Activated gamma-delta T cell treated with anti-CD3 and anti-CD28 coated beads, Interleukin-2, amount 50 U/mL, for 16 hours (primary cell): ENCODE results near the gene BST2.

Experiments used
- DNase-seq: peaks from one replicate; pipeline ENCODE4 v3.0.0-alpha.2; 2020; ENCODE audit warnings: low read depth

Gene BST2

DNA sequence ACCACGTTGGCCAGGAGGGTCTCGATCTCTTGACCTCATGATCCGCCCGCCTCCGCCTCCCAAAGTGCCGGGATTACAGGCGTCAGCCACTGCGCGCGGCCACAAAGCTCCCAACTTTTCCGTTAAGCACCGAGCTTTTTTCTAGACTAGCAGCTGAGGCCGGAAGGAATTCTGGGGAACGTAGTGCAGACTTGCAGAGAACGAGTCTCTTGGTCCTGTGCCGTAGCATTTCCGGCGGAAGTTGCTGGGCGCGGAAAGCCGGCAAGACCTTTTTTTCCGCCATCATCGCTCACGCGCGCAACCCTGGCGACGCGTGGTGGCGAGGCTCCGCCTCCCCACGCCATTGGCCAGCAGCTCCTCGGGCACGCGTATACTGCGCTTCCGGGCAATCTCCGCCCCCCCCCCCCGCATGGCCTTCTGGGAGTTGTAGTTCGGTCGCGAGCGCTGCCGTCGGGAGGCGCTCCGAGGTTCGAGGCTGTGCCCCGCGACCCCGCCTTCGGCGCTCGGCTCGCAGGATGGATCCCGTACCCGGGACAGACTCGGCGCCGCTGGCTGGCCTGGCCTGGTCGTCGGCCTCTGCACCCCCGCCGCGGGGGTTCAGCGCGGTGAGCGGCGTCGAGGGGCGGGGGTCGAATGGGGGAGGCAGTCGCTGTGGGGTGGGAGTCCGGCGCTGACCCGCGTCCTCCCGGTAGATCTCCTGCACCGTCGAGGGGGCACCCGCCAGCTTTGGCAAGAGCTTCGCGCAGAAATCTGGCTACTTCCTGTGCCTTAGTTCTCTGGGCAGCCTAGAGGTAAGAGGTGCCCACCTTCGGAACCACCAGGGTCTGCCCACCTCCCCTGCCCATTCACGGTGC, 14.4 kb upstream of the BST2 start, which contains the start of gene MVB12A:
MVB12A (plus strand) TSS at position 427 of the 854 bp plus-strand sequence; CDS start at position 516, 89 bp downstream.
- DNase-seq: peak; percentile 91

DNA sequence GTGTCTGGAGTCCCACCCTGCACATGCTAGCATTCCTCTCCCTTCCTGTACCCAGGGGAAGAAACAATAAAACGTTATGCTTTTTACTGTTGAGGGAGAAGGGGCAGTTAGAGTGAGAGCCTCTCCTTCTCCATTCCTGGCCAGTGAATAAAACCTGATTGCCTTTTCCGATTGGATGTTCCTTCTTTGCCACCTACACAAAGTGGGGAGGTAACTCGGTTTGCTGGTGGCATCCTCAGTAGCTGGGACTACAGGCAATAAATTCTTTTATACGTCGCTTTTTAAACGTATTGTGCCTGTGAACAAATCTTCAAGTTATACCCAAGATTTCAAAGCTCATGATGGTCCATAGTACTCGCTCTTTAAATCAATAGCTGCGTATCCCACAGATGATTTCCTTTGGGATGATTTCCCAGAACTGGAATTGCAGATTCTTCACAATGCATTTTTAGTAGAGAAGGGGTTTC, 13.8 kb upstream of the BST2 start:
- no peak for DNase-seq

DNA sequence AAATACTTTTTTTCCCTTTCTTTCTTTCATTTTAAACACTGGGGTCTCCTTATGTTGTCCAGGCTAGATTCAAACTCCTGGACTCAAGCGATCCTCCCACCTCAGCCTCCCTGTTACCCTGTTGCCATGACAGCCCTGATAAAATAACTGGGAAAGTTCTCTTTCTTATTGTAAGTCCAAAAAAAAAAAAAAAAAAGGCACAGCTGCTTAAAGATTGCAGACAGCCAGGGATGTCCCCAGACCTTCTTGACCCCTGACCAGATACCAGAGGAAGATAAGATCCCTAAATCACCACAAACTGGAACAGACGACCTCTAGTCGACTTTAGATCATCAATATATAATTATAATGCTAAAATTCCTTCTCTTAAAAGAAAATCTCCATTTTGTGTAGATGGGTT, 13.3 kb upstream of the BST2 start:
- no peak for DNase-seq

DNA sequence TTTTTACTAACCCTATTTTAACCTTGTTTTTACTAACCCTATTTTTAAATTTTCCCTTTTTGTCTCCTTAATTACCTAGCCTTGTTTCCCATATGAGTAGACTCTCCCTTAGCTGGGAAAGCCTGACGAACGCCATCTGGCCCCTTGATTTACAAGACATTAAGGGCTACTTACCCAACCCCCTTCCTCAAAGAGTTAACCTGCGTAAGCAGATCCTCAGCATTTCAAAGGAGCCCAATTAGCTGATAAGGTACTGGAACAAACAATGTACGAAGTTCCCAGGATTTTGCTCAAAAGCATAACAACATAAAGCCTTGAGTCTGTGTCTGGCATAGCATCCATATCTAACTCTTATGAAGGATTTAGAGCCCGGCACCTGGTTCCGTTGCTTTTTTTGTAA, 9.7 kb upstream of the BST2 start:
- DNase-seq: no peak

DNA sequence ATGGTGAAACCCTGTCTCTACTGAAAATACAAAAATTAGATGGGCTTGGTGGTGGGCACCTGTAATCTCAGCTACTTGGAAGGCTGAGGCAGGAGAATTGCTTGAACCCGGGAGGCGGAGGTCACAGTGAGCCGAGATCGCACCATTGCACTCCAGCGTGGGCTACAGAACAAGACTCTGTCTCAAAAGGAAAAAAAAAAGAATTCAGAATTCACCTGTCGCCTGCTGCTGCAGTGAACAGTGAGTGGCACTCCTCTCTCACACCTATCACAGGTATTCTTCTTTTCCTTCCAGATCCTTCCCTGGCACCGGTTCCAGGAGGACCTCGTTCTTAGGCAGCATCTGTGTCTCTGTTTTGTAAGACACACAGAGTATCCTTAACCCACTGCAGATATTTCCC, 8.7 kb upstream of the BST2 start:
- no peak for DNase-seq

DNA sequence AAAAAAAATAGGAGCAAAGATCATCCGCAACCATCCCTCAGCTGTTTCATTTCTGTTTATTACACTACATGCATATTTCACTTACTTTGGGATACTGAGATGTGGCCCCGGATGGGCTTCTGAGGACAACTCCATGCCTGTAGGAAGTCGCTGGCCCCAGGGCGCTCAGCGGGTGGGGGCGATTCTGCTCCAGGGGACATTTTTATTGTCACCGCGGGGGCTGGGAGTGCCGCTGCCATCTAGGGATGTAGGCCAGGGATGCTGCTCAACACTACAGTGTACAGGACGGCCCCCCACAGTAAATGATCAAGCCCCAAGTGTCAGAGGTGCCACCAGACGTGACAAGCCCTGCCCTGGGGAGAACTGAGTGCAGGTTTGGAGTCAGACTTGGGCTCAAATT, 6.4 kb upstream of the BST2 start:
- no peak for DNase-seq

DNA sequence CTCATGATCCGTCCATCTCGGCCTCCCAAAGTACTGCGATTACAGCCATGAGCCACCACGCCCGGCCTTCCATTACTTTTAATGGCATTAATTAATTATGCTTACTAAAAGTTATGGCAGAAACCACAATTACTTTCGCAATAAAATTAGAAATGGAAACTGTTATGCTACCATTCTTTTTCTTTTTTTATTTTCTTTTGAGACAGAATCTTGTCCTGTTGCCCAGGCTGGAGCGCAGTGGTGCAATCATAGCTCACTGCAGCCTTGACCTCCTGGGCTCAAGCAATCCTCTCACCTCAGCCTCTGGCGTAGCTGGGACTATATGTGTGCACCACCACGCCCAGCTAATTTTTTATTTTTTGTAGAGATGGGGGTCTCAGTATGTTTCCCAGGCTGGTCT, 4.6 kb upstream of the BST2 start:
- no peak for DNase-seq

DNA sequence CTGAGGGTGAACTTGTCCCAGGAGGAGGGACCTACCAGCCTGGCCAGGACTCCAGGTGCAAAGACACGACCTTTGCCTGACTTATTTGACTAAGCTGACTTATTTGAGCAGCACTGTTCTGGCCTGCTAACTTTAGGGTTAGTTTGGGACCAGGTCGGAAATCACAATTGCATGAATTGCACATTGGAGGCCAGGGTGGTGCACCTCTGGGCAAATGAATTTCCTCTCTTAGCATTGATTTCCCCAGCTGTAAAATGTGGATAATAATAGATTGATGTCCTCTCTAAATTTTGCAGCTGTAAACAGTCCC, 1.4 kb upstream of the BST2 start:
- DNase-seq: no peak

DNA sequence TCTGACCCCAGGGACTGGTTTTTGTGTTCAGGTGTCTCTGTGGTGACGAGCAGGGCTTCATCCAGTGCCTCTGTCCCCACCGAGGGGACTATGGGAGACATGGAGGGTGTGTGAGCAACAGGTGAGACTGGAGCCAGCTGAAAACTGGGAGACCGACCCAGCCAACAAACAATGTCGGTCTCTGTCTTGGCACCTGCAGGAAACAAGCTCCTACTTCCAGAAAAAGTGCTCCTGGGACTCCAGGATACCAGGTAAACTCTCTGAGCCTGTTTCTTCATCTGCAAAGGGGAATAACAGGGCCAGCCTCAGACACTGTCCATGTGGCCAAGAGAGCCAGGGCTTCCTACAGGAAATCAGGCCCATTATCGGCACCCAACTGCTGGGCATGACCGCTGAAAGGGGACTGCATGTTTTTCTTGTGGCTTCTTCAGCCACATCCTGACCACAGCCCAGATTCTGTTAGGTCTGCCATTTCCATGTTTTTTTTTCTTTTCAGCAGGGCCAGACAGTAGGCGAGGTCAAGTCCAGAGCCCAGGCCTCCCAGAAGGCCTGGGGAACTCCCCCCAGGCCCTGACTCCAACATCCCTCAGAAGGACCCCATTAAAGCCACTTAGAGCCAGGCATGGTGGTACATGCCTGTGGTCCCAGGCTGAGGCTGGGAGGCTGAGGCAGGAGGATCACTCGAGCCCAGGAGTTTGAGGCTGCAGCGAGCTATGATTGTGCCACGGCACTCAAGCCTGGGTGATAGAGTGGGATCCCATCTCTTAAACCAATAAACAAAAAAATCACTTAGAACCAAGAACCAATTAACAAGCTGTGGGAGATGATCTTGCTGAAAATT, 836 bp upstream of the BST2 start:
- DNase-seq: no peak

DNA sequence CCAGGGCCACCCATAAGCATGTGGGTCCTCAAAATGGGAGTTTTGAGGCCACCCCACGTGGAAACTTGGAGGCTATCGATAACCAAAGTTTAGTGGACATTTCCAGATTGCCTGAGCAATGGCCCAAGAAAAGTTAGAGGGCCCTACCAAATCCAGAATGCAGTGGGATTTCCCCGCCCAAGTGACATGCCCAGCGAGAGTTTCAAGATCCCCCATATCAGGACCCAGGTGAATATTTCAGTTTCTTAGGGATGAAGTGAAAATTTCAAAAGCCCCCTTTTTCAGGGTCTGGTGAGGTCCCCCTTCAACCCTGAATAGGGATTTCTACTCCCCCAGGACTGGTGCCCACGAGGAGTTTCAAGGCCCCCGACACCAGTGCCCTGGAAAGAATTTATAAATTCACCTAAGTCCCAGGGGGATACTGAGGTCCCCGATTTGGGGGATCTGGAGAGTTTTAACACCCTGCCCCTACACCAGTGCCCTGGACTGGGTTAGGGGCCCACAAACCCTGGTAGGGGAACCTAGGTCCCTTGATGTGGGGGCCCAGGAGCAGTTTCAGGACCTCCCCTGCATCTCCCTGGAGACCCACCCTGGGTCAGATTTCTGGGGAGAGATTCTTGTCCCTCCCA, 695 bp downstream of the BST2 start:
- DNase-seq: no peak

DNA sequence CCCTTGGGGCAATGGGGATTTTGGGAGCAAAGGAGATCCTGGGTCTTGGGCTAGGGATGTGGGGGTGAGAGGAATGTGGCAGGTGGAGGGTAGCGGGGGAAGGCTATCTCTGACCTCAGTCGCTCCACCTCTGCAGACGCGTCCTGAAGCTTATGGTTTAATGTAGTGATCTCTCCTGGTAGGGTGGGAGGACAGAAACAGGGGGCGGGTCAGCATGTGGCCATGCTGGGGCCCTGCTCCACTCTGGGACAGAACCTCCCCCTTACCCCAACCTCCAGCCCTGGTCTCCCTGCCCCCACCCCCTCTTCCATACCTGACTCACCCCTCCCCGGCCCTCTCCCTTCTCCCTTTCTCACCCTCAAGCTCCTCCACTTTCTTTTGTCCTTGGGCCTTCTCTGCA, 1.4 kb downstream of the BST2 start:
- DNase-seq: no peak

DNA sequence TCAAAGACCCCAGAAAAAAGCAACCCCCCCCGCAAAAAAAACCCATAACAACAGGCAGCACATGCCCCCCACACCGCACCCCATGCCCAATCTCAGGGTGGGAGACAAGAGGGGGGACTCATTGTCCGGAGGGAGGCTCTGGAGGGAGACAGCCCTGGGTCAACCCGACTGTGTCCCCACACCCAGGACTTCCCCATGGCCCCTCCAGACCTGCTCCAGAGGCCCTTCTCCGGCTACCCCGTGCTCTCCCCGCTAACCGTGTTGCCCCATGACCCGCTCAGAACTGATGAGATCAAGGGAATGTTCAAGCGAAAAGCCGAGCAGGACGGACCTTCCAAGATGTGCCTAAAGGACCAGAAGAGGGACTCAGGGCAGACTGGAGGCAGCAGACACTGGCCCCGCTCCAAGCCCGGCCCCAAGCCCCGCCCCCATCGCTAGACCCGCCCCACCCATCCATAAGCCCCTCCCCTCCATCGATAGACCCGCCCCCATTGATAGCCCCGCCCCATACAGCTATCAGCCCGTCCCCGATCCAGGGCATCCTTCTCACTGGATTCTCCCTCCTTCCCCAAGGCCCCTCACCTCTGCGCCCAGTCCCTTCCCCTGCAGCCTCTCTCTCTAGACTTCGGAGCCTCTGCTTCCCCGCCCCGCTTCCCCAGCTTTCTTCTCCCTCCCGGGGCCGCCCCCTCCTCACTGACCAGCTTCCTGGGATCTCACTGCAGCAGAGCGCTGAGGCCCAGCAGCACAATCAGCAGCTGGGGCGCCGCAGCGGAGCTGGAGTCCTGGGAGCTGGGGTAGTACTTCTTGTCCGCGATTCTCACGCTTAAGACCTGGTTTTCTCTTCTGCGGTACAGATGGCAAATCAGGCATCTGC, 2.2 kb downstream of the BST2 start:
- DNase-seq: no peak

DNA sequence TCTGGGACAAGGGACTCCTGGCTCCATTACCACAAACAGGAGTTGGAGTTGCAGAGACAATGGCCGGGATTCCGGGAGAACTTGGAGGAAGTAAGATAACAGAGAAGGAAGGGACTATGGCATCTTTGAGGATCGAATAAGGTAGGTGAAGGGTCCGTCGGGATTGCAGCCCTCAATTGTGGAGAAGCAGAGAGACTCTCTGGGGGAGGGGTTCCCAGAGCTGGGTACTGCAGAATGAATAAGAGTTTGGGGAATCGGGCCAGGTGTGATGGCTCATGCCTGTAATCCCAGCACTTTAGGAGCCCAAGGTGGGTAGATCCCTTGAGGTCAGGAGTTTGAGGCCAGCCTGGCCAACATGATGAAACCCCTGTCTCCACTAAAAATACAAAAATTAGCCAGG, 3.8 kb downstream of the BST2 start:
- DNase-seq: no peak

DNA sequence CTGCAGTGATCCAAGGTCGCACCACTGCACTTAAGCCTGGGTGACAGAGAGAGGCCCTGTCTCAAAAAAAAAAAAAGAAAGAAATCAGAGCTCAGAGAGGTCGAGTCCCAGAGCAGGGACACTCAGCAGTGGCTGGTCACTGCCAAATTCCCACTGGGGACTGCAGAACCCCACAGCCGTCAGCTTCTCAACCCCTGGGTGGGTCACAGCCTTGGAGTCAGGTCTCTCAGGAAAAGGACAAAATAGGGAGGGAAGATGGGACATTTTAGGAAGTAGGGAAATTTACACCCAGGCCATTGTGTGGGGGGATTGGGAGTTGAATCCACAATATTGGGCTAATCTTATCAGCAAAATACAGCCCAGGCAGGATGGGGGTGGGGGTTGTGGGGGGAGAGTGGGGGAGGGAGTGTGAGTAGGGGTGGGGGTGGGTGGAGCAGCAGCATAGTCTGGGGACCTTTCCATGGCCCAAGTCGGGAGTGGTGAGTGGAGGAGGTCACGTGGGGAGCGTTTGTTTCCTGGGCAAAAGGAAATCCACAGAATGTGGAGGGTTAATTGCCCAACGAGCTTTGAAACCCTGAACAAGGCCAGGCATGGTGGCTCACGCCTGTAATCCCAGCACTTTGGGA, 6.4 kb downstream of the BST2 start:
- no peak for DNase-seq

DNA sequence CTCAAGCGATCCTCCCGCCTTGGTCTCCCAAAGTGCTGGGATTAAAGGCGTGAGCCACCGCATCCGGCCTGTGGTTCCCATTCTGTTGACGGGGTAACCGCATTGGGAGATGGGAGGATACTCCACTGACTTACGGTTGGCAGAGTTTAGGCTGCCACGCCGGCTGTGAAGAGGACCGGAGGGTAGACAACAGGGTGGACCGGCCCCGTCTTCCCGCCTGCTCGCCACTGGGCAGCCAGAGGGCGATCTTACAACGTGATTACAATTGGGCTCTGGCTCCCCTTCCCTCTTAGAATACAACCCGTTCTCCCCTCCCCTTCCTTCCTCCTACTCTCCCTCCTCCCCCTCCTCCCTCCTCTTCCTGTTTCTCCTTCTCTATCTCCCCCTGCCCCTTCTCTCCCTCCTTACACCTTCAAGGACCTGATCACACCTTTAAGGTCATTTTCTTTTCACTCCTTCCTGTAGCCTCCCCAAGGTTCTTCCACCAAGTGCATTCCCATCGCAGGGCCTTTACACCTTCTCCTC, 10.5 kb downstream of the BST2 start:
- no peak for DNase-seq

DNA sequence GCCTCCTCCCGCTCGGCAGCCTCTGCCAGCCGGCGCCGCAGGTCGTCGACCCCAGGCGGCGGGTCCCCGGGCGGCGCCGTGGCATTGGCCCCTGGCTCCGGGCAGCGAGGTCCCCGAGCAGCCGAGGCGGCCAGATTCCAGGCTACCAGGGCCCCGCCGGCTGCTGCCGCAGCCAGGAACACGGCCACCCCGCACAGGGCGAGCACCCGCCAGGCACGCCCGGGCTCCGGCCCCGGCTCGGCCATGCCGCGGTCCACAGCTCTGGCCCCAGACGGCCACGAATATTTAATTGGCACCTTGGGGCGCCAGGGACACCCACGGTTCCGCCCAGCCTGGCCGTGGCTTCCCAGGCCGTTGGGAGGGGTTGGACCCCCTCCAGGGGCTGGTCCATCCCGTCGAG, 11.5 kb downstream of the BST2 start, which contains the start of gene CCDC194:
CCDC194 (minus strand) TSS at position 283 of the 400 bp plus-strand sequence; CDS start at position 245, 38 bp downstream.
- DNase-seq: no peak

DNA sequence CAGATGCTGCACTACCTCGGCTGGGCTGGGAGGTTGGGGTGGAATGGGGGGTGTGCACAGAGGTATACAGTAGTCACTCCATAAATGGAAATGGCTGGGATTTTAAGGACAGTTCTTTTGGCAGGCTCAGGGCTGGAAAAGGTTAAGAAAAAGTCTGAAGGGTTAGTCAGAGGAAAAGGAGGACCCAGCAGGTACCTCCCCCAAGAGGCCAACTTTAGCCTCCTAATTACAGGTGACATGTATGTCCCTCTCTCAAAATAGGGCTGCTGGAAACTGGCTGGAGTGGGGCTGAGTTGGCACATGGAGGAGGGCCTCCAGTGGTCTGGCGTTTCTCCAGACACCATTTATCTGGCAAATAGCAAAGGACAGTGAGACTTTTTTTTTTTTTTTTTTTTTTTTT, 12.4 kb downstream of the BST2 start:
- no peak for DNase-seq

DNA sequence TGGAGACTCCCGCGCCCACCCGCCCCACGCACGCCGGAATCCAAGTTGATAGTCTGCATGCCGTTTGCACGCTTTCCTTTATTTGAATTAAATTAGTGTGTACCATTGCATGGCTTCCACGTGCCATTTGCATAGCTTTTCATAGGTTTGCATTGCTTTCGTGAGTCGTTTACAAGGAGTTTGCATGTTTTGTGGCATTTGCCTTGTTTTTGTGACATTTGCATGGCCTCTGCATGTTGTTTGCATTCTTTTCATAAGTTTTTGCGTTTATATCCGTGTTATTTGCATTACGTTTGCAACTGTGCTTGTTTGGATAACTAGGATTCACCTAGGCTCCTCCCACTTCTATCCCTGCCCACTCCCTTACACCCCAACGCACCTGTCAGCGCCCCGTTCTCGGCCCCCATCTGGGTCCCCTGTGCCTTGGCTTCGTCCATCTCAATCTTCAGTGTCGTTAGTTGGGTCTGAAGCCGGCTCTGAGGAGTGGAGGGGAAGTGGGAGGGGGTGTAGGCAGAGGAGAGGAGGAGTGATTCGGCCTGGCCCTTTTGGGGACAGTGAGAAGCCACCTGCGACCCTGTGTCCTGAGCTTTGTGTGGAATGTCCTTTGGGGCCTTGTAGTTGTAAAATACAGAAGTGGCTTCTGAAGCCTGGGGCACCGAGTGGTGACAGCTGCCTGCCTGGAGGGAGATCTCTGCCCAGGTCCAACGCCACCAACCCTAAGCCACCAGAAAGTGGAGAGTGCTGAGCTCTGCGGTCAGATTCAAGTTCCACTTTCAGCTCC, 13.9 kb downstream of the BST2 start:
- no peak for DNase-seq

DNA sequence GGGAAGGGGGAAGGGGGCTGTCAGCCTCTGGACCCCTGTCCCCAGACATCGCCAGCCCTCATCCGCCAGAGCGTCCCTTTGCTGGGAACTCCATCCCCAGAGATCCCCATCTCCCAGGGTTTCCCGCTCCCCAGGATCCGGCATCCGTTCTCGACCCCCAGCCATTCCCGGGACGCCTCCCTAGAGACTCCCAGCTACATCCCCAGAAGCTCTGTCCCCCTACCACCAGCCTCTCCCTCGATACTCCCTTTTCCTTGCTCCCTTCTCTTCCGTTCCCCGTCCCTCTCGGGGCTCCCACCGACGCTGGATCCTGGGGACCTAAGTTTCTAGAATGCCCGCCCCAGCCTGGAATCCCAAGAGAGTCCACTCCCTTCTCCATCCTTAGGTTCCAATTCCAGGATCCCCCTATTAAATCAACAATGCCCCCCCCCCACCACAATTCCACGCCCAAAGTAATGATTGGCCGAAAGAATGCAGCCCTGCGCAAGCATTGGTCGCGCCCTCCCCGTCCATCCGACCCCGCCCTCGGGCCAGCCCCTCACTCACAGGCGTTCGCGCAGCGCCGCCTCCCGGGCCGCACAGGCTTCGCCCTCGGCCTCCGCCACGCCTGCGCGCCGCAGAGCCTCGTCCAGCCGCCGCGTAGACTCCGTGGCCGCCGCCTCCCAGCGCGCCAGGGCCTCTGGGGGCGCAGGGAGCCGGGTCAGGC, 14.6 kb downstream of the BST2 start:
- peak; percentile 91 for DNase-seq
